Tibial nerve (tissue), 4 donors: ENCODE data around the gene ATXN1L. TPM values are rescaled to one million over a fixed set of nuclear protein-coding genes. Genes with fewer than 3 reads are reported as not detected.
"Not testable (repeated sequence)": the region's sequence is repeated elsewhere in the genome, so short reads cannot be mapped to it uniquely, and the experiment has no call there.

Experiments
- DNase-seq, 2 donors: peaks; one replicate each; pipeline ENCODE4 v3.0.0-alpha.2; 2019; ENCODE audit warnings: low spot score in 2 of 2
- H3K27ac ChIP-seq, 4 donors: fragments of 200-600 bp; sonication (generic) in 3 of 4; one replicate each; pipeline ENCODE4 v1.5.1; 2017 to 2019; ENCODE audit warnings: mild to moderate bottlenecking in 1 of 4
- H3K27me3 ChIP-seq, 2 donors: fragments of 200-600 bp; sonication (generic) in 1 of 2; one replicate each; pipeline versions ENCODE4 v1.5.1 to v1.6.0; 2017 to 2019
- H3K36me3 ChIP-seq, 3 donors: fragments of 200-600 bp; sonication (generic); one replicate each; pipeline ENCODE4 v1.5.1; 2018 to 2019
- H3K4me1 ChIP-seq, 4 donors: fragments of 200-600 bp; sonication (generic) in 3 of 4; one replicate each; pipeline ENCODE4 v1.5.1; 2017 to 2019
- H3K4me3 ChIP-seq, 4 donors: fragments of 200-600 bp; sonication (generic) in 3 of 4; one replicate each; pipeline ENCODE4 v1.5.1; 2017 to 2019; ENCODE audit warnings: mild to moderate bottlenecking in 1 of 4, moderate library complexity in 1 of 4
- H3K9me3 ChIP-seq, 4 donors: fragments of 200-600 bp; sonication (generic) in 3 of 4; one replicate each; pipeline ENCODE4 v1.5.1; 2017 to 2019
- EP300 ChIP-seq, 2 donors: sonication (generic); formaldehyde crosslinking; IDR thresholded peaks; one replicate each; pipeline ENCODE4 v1.6.1; 2017; ENCODE audit warnings: antibody characterized with exemption in 2 of 2, mild to moderate bottlenecking in 1 of 2
- POLR2A ChIP-seq, 2 donors: fragments of 450-650 bp; IDR thresholded peaks; one replicate each; pipeline ENCODE4 v1.6.1; 2017; ENCODE audit warnings: antibody characterized with exemption in 2 of 2, mild to moderate bottlenecking in 2 of 2, moderate library complexity in 2 of 2
- WGBS, 2 donors: methylation state at CpG; one replicate each; pipeline ENCODE4 v1.1.5; 2018; 5-methylcytosine and 5-hydroxymethylcytosine counted together
- total RNA-seq, 4 donors: library from RNA; depleted of rRNA; stranded (reverse); fragments of >200 nt; gene quantifications; one replicate each; pipeline ENCODE4 v1.1.0, GENCODE V29; 2016
- TF ChIP-seq, protein P1 (sequence below), 5 experiments: fragments of 200-600 bp in 3 of 5; fragments of 450-650 bp in 2 of 5; sonication (generic) in 3 of 5; IDR thresholded peaks; one replicate each; pipeline ENCODE4 v1.5.1; 2016 to 2019; ENCODE audit warnings: antibody characterized with exemption in 5 of 5, mild to moderate bottlenecking in 3 of 5, moderate library complexity in 2 of 5

The ATXN1L gene
- total RNA-seq, 4 donors from 2014 or later = 24.9 to 35.1 (median 30.0) TPM

DNA sequence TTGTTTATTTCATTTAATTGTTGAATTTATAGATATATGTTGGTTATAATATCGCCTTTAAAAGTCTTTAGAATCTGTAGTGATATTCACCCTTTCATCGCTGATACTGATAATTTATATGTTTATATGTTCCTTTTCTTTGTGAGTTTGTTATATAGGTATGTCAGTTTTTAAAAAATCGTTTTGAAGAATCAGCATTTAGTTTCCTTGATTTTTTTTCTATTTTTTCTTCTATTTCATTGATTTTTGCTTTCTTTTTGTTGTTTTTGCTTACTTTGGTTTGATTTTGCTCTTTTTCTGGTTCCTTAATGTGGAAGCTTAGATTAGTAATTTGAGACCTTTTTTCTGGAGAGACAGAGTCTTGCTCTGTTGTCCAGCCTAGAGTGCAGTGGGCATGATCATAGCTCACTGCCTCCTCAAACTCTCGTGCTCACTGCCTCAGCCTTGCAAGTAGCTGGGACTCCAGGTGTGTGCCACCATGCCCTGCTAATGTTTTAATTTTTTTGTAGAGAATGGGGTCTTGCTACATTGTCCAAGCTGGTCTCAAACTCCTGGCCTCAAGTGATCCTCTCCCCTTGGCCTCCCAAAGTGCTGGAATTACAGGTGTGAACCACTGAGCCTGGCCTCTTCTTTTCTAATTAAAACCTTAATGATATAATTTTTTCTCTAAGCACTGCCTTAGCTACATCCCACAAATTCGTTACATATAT lies 57.0 kb downstream of the ATXN1L start:
- Histone ChIP-seq H3K4me1 (peaks cover 0 to 62% (median 21%) of the 10 kb centered on the region in 4 donors), H3K36me3 (no peaks in the 10 kb centered on the region), H3K4me3 (no peak overlapping the region), H3K27ac (peak overlapping the region in 1 of 4 donors; percentile 41), H3K9me3 (peaks cover 0 to 7% (median 0%) of the 10 kb centered on the region in 4 donors), H3K27me3 (no peaks in the 10 kb centered on the region)
- WGBS, 2 donors = 79 to 83% methylated on average over 5 of the region's 5 CpGs
- DNase-seq = no peak
- TF ChIP-seq, protein P1, sequence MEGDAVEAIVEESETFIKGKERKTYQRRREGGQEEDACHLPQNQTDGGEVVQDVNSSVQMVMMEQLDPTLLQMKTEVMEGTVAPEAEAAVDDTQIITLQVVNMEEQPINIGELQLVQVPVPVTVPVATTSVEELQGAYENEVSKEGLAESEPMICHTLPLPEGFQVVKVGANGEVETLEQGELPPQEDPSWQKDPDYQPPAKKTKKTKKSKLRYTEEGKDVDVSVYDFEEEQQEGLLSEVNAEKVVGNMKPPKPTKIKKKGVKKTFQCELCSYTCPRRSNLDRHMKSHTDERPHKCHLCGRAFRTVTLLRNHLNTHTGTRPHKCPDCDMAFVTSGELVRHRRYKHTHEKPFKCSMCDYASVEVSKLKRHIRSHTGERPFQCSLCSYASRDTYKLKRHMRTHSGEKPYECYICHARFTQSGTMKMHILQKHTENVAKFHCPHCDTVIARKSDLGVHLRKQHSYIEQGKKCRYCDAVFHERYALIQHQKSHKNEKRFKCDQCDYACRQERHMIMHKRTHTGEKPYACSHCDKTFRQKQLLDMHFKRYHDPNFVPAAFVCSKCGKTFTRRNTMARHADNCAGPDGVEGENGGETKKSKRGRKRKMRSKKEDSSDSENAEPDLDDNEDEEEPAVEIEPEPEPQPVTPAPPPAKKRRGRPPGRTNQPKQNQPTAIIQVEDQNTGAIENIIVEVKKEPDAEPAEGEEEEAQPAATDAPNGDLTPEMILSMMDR (IDR thresholded peaks at IDR 0.05) = no peak
- TF ChIP-seq EP300 (IDR thresholded peaks at IDR 0.05) (no peak), POLR2A (IDR thresholded peaks at IDR 0.05) (no peak)

DNA sequence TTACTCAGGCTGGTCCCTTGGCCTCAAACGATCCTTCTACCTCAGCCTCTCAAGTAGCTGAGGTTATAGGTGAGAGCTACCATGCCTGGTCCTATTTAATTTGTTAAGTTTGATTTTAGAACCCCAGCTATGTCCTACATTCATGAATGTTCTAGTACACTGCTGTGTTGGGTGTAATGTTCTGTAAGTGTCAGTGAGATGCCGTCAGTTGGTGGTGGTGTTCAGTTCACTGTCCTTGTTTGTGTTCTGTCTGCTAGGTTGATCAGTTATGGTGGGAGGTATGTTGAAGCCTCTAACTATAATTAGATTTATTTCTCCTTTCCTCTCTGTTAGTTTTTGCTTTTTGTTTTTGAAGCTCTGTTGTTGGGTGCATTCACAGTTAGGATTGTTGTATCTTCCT lies 57.8 kb downstream of the ATXN1L start:
- TF ChIP-seq, protein P1 (IDR thresholded peaks at IDR 0.05) = no peak
- TF ChIP-seq EP300 (IDR thresholded peaks at IDR 0.05) (no peak), POLR2A (IDR thresholded peaks at IDR 0.05) (no peak)
- no peak for DNase-seq
- 73 to 83% methylated on average over 2 of the region's 2 CpGs for WGBS, 2 donors
- Histone ChIP-seq H3K27ac (peak overlapping the region in 1 of 4 donors; percentile 38), H3K9me3 (peaks cover 0 to 7% (median 0%) of the 10 kb centered on the region in 4 donors), H3K36me3 (no peaks in the 10 kb centered on the region), H3K4me3 (no peak overlapping the region), H3K27me3 (no peaks in the 10 kb centered on the region), H3K4me1 (peaks cover 0 to 57% (median 21%) of the 10 kb centered on the region in 4 donors)

GRCh38 chr16:71904239-71904638 lies 58.5 kb downstream of the ATXN1L start:
- no peaks in the 10 kb centered on the region for H3K27me3 ChIP-seq
- no peaks in the 10 kb centered on the region for H3K36me3 ChIP-seq
- no peak overlapping the region for H3K4me3 ChIP-seq
- peaks cover 0 to 7% (median 0%) of the 10 kb centered on the region in 4 donors for H3K9me3 ChIP-seq
- DNase-seq = no peak
- no peak overlapping the region for H3K27ac ChIP-seq
- WGBS, 2 donors = 90 to 95% methylated on average over 9 of the region's 9 CpGs
- H3K4me1 ChIP-seq = peaks cover 0 to 54% (median 20%) of the 10 kb centered on the region in 4 donors
- TF ChIP-seq EP300 (IDR thresholded peaks at IDR 0.05) (no peak), POLR2A (IDR thresholded peaks at IDR 0.05) (no peak)
- TF ChIP-seq, protein P1 (IDR thresholded peaks at IDR 0.05) = no peak

DNA sequence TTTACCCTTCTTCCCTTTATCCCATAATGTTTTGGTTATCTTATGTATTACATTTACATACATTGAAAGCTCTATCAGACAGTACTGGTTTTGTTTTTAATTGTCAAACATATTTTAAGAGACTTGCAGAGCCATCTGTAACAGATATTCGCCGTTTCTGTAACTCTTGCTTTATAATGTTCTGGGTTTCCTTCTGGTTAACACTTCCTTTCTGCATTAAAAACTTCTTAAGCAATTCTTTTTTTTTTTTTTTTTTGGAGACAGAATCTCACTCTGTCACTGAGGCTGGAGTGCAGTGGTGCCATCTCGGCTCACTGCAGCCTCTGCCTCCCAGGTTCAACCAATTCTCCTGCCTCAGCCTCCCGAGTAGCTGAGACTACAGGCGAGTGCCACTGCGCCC lies 60.0 kb downstream of the ATXN1L start:
- WGBS, 2 donors = 80 to 87% methylated on average over 6 of the region's 6 CpGs
- H3K27me3 ChIP-seq, H3K4me3 ChIP-seq, H3K27ac ChIP-seq, H3K36me3 ChIP-seq, DNase-seq, H3K9me3 ChIP-seq: not testable (repeated sequence)
- H3K4me1 ChIP-seq = peaks cover 0 to 50% (median 9%) of the 10 kb centered on the region in 4 donors

Other genes with a start within 250 kb of the ATXN1L start
- gene MARVELD3, start 219.8 kb upstream of the ATXN1L start, total RNA-seq = under 1 TPM in 1 of 4 donors, not detected in 3; 0.60 TPM
- 10 to 100 TPM; 13.8 to 18.2 (median 16.2) TPM for gene PHLPP2, start 121.3 kb upstream of the ATXN1L start, total RNA-seq
- 100 to 1,000 TPM in 1 of 4 donors, 10 to 100 TPM in 3; 68.4 to 100 (median 95.6) TPM for gene AP1G1, start 37.1 kb upstream of the ATXN1L start, total RNA-seq
- gene ZNF821, start 38.2 kb downstream of the ATXN1L start, total RNA-seq = 10 to 100 TPM in 1 of 4 donors, 1 to 10 TPM in 3; 3.5 to 18.9 (median 4.3) TPM
- 100 to 1,000 TPM; 169 to 244 (median 204) TPM for gene IST1, start 49.6 kb downstream of the ATXN1L start, total RNA-seq
- 1 to 10 TPM in 2 of 4 donors, under 1 TPM in 2; under 0.01 to 1.8 (median 0.74) TPM for gene PKD1L3, start 154.4 kb downstream of the ATXN1L start, total RNA-seq
- 10 to 100 TPM in 1 of 4 donors, 1 to 10 TPM in 3; 8.2 to 12.0 (median 9.3) TPM for gene DHODH, start 162.8 kb downstream of the ATXN1L start, total RNA-seq
- gene HP, start 208.5 kb downstream of the ATXN1L start, total RNA-seq = 10 to 100 TPM in 3 of 4 donors, 1 to 10 TPM in 1; 1.5 to 32.4 (median 27.5) TPM
- 1 to 10 TPM; 1.2 to 6.3 (median 5.1) TPM for gene HPR, start 217.2 kb downstream of the ATXN1L start, total RNA-seq
- gene TXNL4B, start 247.6 kb downstream of the ATXN1L start, total RNA-seq = 10 to 100 TPM; 13.1 to 20.5 (median 15.5) TPM
- 100 to 1,000 TPM in 1 of 4 donors, 10 to 100 TPM in 3; 74.1 to 111 (median 81.0) TPM for gene DHX38, start 247.9 kb downstream of the ATXN1L start, total RNA-seq